ENCODE results near the gene ENDOD1. TPM values are rescaled to one million over a fixed set of nuclear protein-coding genes. Genes with fewer than 3 reads are reported as not detected.

ENDOD1 gene
- total RNA-seq, 2 experiments from 2014 or later, result 21.5 to 22.1 TPM

Other genes with a start within 250 kb of the ENDOD1 start
- 10 to 100 TPM; 84.7 to 91.4 TPM for gene CWC15, start 116.3 kb upstream of the ENDOD1 start, total RNA-seq
- 1 to 10 TPM; 2.4 to 2.8 TPM for gene KDM4D, start 116.1 kb upstream of the ENDOD1 start, total RNA-seq
- not detected for gene KDM4E, start 64.6 kb upstream of the ENDOD1 start, total RNA-seq
- not detected for gene KDM4F, start 40.4 kb upstream of the ENDOD1 start, total RNA-seq
- gene SRSF8, start 22.9 kb upstream of the ENDOD1 start, total RNA-seq, result 10 to 100 TPM; 46.6 to 47.0 TPM
- 10 to 100 TPM; 16.2 to 16.4 TPM for gene SESN3, start 141.4 kb downstream of the ENDOD1 start, total RNA-seq

Measured in activated naive CD8-positive, alpha-beta T cell treated with anti-CD3 and anti-CD28 coated beads for 36 hours (primary cell).